HG03565 (cell line): ENCODE measurements around the gene WAS.

Experiments used
- ATAC-seq: cut with Tn5 transposase; IDR thresholded peaks from one replicate; pipeline ENCODE4 v1.9.1; 2021; ENCODE audit warnings: mild to moderate bottlenecking, moderate library complexity; ENCODE audit not compliant: unreplicated experiment

WAS gene

DNA sequence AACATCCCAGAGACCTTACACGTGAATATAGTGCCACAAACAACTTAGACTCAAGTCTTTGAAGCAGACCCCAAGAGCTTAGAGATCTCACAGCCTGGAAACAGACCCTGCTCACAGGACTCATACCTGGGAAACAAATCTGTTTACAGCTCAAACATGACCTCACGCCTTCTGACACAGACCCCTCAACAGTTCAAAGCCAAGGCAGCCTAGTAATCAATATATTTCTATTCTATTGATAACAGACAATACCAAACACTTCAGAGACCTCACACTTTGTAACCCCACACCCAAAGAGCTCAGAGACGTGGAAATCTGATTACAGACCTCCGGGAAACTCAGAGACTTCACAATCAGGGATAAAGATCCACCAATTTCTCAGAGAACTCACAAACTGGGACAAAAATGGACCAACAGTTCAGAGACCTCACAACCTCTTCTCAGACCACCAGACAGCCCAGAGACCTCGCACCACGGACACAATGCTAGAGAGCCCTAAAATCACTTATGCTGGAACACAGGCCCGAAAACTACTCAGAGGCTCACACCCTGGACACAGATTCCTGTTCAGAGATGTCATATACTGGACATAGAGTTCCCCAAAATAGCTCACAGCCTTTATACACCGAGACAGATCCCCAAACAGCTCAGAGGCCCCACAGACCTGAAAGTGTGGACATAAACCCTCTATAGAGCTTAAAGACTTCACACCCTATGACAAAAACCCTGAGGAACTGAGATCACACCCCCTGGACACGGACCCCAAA, 27.7 kb downstream of the WAS start:
- no peak for ATAC-seq

DNA sequence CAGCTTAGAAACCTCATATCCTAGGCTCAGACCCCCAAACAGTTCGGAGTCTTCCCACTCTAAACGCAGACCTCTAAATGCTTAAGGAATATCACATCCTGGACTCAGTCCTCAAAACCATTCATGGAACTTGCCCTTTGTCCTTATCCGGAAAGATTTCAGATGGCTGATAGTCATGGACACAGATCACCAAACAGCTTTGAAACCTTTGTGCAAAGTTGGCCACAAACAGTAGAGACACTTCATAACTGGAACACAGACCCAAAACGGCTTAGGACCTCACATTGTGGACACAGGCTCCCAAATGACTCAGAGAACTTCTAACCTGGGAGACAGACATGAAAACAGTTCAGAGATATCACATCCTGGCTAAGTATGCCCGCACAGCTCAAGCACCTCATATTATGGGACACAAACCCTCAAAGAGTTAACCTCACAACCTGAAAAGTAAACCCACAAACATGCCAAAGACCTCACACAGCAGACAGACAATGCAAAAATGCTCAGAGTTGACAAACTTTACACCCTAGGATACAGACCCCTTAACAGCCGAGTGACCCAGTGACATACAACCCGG, 28.4 kb downstream of the WAS start:
- ATAC-seq, result no peak

DNA sequence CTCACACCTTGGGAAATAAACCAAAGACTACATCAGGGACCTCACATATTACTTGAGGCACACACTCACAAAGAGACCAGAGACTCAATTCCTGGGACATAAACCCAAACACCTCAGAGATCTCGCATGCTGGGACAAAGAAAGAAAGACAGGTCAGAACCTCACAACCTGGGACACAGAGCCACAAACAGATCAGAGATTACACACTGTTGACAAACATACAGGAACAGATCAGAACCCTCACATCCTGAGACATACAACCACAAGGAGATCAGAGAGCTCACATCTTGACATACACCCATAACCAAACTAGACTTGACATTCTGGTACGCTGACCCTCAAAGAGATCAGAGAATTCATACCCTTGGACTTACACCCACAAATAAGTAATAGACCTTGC, 30.2 kb downstream of the WAS start:
- ATAC-seq, result no peak

- ATAC-seq, result no peak
Observed at GRCh38 chrX:48714573-48714972, 31.0 kb downstream of the WAS start.

DNA sequence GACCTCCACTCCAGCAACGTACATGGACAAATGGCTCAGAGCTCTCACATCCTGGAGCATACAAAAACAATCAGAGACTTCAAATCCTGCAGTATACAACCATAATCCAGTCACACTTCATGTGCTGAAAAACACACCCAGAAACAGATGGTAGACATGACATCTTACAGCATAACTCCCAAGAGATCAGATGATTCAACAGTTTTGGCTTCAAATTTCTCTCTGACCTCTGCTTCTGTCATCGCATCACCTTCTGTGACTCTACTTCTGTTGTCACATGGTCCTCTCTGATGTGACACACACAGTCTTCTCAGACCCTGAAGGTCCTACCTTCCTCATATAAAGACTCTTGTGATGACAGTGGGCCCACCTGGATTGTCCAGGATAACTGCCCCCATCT, 31.5 kb downstream of the WAS start:
- ATAC-seq, result no peak

DNA sequence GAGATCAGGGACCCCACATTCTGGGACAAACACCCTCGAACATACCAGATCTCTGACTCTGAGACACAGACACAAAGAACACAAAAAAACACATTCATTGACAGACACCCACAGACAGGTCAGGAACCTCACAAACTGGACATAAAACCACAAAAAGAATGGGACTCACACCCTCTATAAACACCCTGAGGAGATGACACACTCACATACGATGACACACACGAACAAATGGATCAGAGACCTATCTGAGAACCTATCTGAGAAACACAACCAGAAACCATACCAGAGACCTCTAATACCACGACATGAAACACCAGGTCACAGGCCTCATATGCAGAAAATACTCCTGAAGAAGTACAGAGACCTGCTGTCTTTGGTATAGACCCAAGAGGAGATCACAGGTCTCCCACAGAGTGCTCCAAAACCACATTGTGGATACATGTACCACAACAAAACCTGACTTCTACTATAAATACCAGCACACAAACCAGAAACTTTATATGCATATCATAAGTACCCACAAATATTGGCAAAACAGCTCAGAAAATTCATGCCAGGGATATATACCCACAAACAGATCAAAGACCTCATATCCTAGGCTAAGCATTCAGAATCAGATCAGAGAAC, 32.4 kb downstream of the WAS start:
- no peak for ATAC-seq

DNA sequence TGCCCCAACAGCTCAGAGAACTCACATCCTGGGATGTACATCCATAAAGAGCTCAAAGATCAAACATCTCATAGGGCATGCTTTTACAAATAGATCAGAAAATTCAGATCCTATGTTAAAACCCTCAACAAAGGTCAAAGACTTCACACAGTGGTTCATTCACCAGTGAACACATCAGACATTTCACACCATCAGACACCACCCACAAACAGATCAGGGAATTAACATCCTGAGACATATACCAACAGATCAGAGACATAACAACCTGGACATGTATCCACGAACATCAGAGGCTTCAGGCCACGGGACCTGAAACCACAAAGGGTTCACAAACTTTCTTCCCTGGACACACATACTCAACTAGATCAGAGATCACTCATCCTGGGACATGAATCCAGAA, 36.4 kb downstream of the WAS start:
- ATAC-seq, result no peak

DNA sequence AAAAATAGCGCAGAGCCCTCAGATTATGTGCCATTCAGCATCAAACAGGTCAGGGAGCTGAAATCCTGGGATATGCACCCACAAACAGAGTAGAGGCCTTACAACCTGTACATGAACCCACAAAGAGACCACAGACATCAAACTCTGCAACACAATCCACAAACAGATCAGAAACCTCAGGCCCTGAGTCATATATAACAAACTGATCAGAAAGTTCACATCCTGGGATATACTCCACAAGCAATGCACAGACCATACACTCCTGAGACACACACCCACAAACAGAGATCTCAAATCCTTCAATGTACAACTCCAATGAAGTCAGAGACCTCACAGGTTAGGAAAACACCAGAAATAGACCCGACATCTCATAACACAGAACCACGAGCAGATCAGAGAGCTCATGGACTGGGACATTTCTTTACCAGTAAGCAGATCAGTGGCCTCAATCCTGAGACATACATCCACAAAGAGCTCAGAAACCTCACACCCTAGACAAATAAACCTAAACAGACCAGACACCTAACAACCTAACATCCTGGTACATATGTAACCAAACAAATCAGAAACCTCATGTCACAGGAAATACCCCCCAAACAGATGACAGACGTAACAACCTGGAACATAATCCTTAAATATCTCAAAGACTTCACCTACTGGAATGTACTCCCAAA, 37.1 kb downstream of the WAS start:
- no peak for ATAC-seq

GRCh38 chrX:48721916-48722315, 38.3 kb downstream of the WAS start:
- no peak for ATAC-seq

DNA sequence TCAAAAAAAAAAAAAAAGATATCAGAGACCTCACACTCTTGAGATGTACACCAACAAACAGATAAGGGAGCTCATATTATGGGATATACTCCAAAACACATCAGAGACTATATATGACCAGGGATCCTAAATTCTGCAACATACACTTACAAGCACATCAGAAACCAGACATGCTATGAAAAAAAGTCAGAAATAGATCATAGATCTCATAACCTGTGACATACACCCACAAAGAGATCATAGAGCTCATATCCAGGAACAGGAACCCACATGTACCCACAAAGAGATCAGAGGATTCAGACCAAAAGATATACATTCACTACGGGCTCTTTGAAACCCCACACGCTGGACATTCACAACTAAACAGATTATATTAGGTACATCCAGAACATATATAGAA, 43.0 kb downstream of the WAS start:
- no peak for ATAC-seq

DNA sequence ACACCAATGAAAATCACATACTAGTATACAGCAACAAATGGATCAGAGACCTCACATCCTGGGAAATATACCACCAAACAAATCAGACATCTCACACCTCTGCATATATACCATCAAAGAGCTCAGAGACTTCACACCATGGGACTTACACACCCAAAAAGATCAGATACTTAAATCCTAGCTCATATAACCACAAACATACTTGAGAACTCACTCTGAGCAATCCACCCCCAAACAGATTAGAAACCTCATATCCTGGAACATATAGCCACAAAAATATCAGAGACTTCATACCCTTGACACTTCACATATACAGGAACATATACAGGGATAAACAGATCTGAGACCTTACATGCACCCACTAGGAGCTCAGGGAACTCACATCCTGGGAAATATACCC, 45.1 kb downstream of the WAS start:
- ATAC-seq, result no peak

DNA sequence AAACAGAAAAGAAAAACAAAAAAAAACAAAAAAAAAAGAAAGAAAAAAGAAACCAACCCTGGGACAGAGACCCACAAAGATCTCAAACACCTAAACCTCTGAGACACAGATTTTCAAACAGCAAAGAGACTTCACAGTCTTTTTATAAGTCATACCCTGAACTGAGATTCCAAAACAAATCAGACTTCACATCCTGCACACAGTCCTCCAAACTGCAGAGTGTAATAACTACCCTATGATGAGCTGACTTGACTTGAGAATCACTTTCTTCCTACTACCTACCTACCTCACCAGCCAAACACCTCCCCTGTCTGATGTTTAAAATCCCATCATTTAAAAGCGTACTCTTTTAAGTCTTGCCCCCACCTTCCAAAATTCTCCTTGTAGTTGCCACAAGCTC, 52.7 kb downstream of the WAS start:
- no peak for ATAC-seq

DNA sequence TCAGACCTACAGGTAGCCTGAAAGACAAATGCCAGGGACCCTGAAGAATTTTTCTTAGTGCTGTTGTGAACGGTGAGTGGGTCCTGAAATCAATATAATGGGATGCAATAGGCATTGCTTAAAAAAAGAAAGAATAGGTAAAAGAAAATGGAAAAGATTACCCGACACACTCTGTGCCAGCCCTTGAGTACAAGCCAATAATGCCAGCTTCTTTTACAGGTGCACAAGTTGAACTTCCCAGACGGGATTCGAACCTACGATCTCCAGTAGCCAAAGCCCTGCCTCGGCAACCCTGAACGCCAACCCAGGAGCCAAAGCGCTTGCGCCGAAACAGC, 53.2 kb downstream of the WAS start:
- no peak for ATAC-seq

DNA sequence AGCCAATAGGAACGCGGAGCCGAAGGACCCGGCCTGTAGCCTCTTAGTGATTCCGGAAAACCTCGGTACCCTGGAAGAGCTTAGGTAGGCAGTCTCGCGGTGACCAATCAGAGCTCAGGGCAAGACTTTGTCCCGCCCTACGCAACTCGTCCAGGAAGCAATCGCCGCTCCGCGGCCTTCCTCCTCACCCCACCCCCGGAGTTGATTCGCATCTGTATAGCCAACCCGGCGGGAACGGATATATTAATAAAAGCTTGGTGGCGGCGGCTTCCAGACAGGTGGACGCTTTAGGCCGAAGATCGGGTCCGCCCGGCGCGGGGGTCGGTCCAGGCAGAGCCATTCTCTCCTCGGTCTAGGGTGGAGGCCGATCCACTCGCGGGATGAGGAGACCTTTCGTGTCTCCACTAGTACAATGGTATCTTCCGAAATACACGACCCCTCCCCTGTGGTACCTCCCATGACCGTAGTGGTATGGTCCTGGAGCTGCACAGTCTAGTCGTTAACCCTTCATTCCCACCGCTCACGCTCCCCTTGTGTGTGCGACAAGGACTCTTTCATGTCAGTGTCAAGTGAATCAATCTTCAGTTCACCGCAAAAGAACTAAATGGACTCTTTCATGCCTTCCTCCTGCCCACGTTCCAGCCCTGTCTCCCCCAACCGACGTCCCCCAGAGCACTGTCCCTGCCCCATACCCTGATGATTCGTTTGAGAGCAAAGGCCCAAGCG, 53.8 kb downstream of the WAS start:
- ATAC-seq, result peak; percentile 99

DNA sequence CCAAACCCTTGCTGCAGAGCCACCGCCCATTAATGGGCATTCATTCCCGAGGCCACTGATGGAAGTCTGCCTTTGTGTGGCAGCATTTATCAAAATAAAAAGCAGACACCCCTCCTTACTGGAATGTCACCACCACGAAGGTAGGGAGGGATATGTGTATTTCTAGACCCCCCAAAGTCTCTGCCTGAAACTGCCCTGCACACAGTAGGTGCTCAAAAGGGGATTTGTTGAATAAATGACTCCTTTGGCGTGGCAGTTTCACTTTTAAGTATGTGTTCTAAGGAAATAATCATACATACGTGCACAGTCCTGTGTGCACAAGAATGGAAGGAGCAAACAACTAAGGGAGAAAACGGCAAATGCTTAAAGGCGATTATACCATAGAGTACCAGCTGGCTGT, 54.3 kb downstream of the WAS start:
- no peak for ATAC-seq
